Tibial nerve (tissue), 4 donors: Measurements from ENCODE around the gene FGD4. TPM values are rescaled to one million over a fixed set of nuclear protein-coding genes. Genes with fewer than 3 reads are reported as not detected.

Experiments used
- DNase-seq, 2 donors: peaks; one replicate each; pipeline ENCODE4 v3.0.0-alpha.2; 2019; ENCODE audit warnings: low spot score in 2 of 2
- H3K27ac ChIP-seq, 4 donors: fragments of 200-600 bp; sonication (generic) in 3 of 4; one replicate each; pipeline ENCODE4 v1.5.1; 2017 to 2019; ENCODE audit warnings: mild to moderate bottlenecking in 1 of 4
- H3K27me3 ChIP-seq, 2 donors: fragments of 200-600 bp; sonication (generic) in 1 of 2; one replicate each; pipeline versions ENCODE4 v1.5.1 to v1.6.0; 2017 to 2019
- H3K36me3 ChIP-seq, 3 donors: fragments of 200-600 bp; sonication (generic); one replicate each; pipeline ENCODE4 v1.5.1; 2018 to 2019
- H3K4me1 ChIP-seq, 4 donors: fragments of 200-600 bp; sonication (generic) in 3 of 4; one replicate each; pipeline ENCODE4 v1.5.1; 2017 to 2019
- H3K4me3 ChIP-seq, 4 donors: fragments of 200-600 bp; sonication (generic) in 3 of 4; one replicate each; pipeline ENCODE4 v1.5.1; 2017 to 2019; ENCODE audit warnings: mild to moderate bottlenecking in 1 of 4, moderate library complexity in 1 of 4
- H3K9me3 ChIP-seq, 4 donors: fragments of 200-600 bp; sonication (generic) in 3 of 4; one replicate each; pipeline ENCODE4 v1.5.1; 2017 to 2019
- CTCF ChIP-seq, 5 experiments: fragments of 200-600 bp in 3 of 5; fragments of 450-650 bp in 2 of 5; sonication (generic) in 3 of 5; IDR thresholded peaks; one replicate each; pipeline ENCODE4 v1.5.1; 2016 to 2019; ENCODE audit warnings: antibody characterized with exemption in 5 of 5, mild to moderate bottlenecking in 3 of 5, moderate library complexity in 2 of 5
- EP300 ChIP-seq, 2 donors: sonication (generic); formaldehyde crosslinking; IDR thresholded peaks; one replicate each; pipeline ENCODE4 v1.6.1; 2017; ENCODE audit warnings: antibody characterized with exemption in 2 of 2, mild to moderate bottlenecking in 1 of 2
- POLR2A ChIP-seq, 2 donors: fragments of 450-650 bp; IDR thresholded peaks; one replicate each; pipeline ENCODE4 v1.6.1; 2017; ENCODE audit warnings: antibody characterized with exemption in 2 of 2, mild to moderate bottlenecking in 2 of 2, moderate library complexity in 2 of 2
- WGBS, 2 donors: methylation state at CpG; one replicate each; pipeline ENCODE4 v1.1.5; 2018; 5-methylcytosine and 5-hydroxymethylcytosine counted together
- total RNA-seq, 4 donors: library from RNA; depleted of rRNA; stranded (reverse); fragments of >200 nt; gene quantifications; one replicate each; pipeline ENCODE4 v1.1.0, GENCODE V29; 2016

FGD4 gene
- total RNA-seq, 4 donors from 2014 or later: 78.3 to 102 (median 84.2) TPM

- H3K9me3 ChIP-seq: no peaks in the 10 kb centered on the region
- peak overlapping the region in 2 of 4 donors; percentile 93 to 97 for H3K27ac ChIP-seq
- TF ChIP-seq EP300 (IDR thresholded peaks at IDR 0.05) (no peak), POLR2A (IDR thresholded peaks at IDR 0.05) (no peak), CTCF (IDR thresholded peaks at IDR 0.05) (no peak)
- no peak for DNase-seq
- no peak overlapping the region for H3K4me3 ChIP-seq
- WGBS, 2 donors: 81 to 88% methylated on average over 11 of the region's 11 CpGs
- H3K27me3 ChIP-seq: no peaks in the 10 kb centered on the region
- peaks cover 0 to 17% (median 12%) of the 10 kb centered on the region in 4 donors for H3K4me1 ChIP-seq
- H3K36me3 ChIP-seq: no peaks in the 10 kb centered on the region
These were observed 281.9 kb downstream of the FGD4 start for GRCh38 chr12:32681272-32681671.

DNA sequence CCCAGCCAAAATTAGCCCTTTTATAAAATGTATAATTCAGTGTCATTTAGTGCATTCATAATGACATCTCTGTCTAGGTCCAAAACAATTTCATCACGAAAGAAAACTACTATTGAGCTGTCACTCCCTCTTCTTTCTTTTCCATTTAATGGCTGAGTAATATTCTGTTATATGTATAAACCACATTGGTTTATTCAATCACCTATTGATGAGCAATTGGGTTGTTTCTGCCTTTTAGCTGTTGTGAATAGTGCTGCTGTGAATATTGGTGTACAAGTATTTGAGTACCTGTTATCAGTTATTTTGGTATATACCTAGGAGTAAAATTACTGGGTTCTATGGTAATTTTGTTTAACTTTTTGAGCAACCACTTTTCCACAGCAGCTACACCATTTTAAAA, 287.0 kb downstream of the FGD4 start:
- no peaks in the 10 kb centered on the region for H3K27me3 ChIP-seq
- no peaks in the 10 kb centered on the region for H3K9me3 ChIP-seq
- no peak for DNase-seq
- no peak overlapping the region for H3K4me3 ChIP-seq
- TF ChIP-seq CTCF (IDR thresholded peaks at IDR 0.05) (no peak), EP300 (IDR thresholded peaks at IDR 0.05) (no peak), POLR2A (IDR thresholded peaks at IDR 0.05) (no peak)
- peaks cover 0 to under 1% (median 0%) of the 10 kb centered on the region in 4 donors for H3K4me1 ChIP-seq
- no peak overlapping the region for H3K27ac ChIP-seq
- H3K36me3 ChIP-seq: no peaks in the 10 kb centered on the region
- 61 to 91% methylated on average over 1 of the region's 1 CpG for WGBS, 2 donors

GRCh38 chr12:32688786-32689185, 289.4 kb downstream of the FGD4 start:
- DNase-seq: no peak
- no peak overlapping the region for H3K4me3 ChIP-seq
- no peak overlapping the region for H3K27ac ChIP-seq
- H3K27me3 ChIP-seq: no peaks in the 10 kb centered on the region
- TF ChIP-seq EP300 (IDR thresholded peaks at IDR 0.05): no peak
- no peak for TF ChIP-seq CTCF (IDR thresholded peaks at IDR 0.05)
- TF ChIP-seq POLR2A (IDR thresholded peaks at IDR 0.05): no peak
- H3K36me3 ChIP-seq: no peaks in the 10 kb centered on the region
- no peaks in the 10 kb centered on the region for H3K4me1 ChIP-seq
- no peaks in the 10 kb centered on the region for H3K9me3 ChIP-seq

- Histone ChIP-seq H3K4me3 (no peak overlapping the region), H3K36me3 (peaks cover 0 to 10% (median 0%) of the 10 kb centered on the region in 3 donors), H3K27ac (no peak overlapping the region), H3K9me3 (no peaks in the 10 kb centered on the region), H3K27me3 (no peaks in the 10 kb centered on the region), H3K4me1 (no peaks in the 10 kb centered on the region)
- 85 to 96% methylated on average over 8 of the region's 8 CpGs for WGBS, 2 donors
- DNase-seq: no peak
- TF ChIP-seq EP300 (IDR thresholded peaks at IDR 0.05) (no peak), POLR2A (IDR thresholded peaks at IDR 0.05) (no peak), CTCF (IDR thresholded peaks at IDR 0.05) (no peak)
These were observed 291.6 kb downstream of the FGD4 start for GRCh38 chr12:32690927-32691326.

DNA sequence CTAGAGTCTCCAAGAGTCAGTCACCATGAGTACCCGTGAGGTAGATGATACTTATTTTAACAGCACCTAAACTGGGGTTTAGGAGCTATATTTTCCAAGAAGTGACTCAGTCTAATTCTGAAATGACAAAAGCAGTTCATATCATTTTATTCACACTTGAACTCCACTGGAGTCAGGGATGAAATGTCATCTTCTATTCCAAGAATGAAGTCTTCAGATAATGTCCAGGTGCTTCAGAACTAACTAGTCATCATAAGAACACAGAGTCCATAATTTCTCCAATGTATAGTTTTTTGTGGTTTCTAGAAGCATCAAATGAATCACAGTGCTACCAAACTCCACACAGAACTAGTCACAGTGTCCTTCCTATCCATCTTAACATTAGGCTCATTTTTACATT, 293.0 kb downstream of the FGD4 start:
- TF ChIP-seq EP300 (IDR thresholded peaks at IDR 0.05): no peak
- TF ChIP-seq CTCF (IDR thresholded peaks at IDR 0.05): no peak
- TF ChIP-seq POLR2A (IDR thresholded peaks at IDR 0.05): no peak
- Histone ChIP-seq H3K36me3 (peaks cover 0 to 13% (median 0%) of the 10 kb centered on the region in 3 donors), H3K4me3 (no peak overlapping the region), H3K27me3 (no peaks in the 10 kb centered on the region), H3K4me1 (no peaks in the 10 kb centered on the region), H3K9me3 (no peaks in the 10 kb centered on the region), H3K27ac (no peak overlapping the region)
- whole genome bisulfite sequencing, 2 donors: 83 to 89% methylated on average over 1 of the region's 1 CpG
- DNase-seq: no peak
